ENCODE data around the gene HADH. TPM values are rescaled to one million over a fixed set of nuclear protein-coding genes. Genes with fewer than 3 reads are reported as not detected.
A peak's percentile ranks its signal among the peaks of the same experiment; 100 is the strongest.

The HADH gene
- total and polyA plus RNA-seq, 4 experiments from 2014 or later: 20.0 to 41.8 (median 27.9) TPM

- POLR2A ChIA-PET (ENCODE audit: partially characterized antibody): interaction anchor here (0.6 to 1.9 kb wide), 10 partner anchors 20 to 542 kb away, joined by 3 to 7 read pairs (median 4); no protein-coding TSS in a partner anchor
- CTCF ChIA-PET (ENCODE audit: partially characterized antibody): interaction anchor here (0.7 to 3.9 kb wide), 37 partner anchors 10 to 1401 kb away, joined by 3 to 55 read pairs (median 4); partner anchors contain the start of genes LEF1 and RPL34
- H3K27ac ChIP-seq (ENCODE audit: low read depth, low read length): no peak overlapping the region
- no peak overlapping the region for H3K4me3 ChIP-seq (ENCODE audit: low read length in 2 of 2)
- H3K27me3 ChIP-seq (ENCODE audit: insufficient read depth, low read length): no peaks in the 10 kb centered on the region
- H3K9me3 ChIP-seq (ENCODE audit: control insufficient read depth in 1 of 2, low read length in 2 of 2): no peaks in the 10 kb centered on the region
- intact Hi-C loops (cut with micrococcal nuclease): loop anchor here (1.0 to 2.0 kb wide), 7 partner anchors 126 to 543 kb away; no protein-coding TSS in a partner anchor
- Mint-ChIP-seq H3K27me3 (no peaks in the 10 kb centered on the region), H3K9me3 (no peaks in the 10 kb centered on the region), H3K36me3 (peaks cover 30 to 38% of the 10 kb centered on the region in 2 donors), H3K4me3 (peak overlapping the region in 2 of 8 donors; percentile 2 to 76), H3K27ac (peak overlapping the region in 6 of 7 donors; percentile 31 to 94 (median 82)), H3K4me1 (peaks cover 21 to 39% (median 24%) of the 10 kb centered on the region in 4 donors)
- DNase-seq: no peak
- H3K4me1 ChIP-seq (ENCODE audit: insufficient read depth, low read length): peaks cover 25% of the 10 kb centered on the region
- H3K36me3 ChIP-seq (ENCODE audit: insufficient read depth, low read length): peaks cover 9% of the 10 kb centered on the region
Observed at GRCh38 chr4:108029731-108030130, 40.0 kb downstream of the HADH start.

- peak overlapping the region in 5 of 8 donors; percentile 50 to 76 (median 56) for H3K4me3 Mint-ChIP-seq
- Histone ChIP-seq H3K27me3 (ENCODE audit: insufficient read depth, low read length) (no peaks in the 10 kb centered on the region), H3K27ac (ENCODE audit: low read depth, low read length) (no peak overlapping the region), H3K4me1 (ENCODE audit: insufficient read depth, low read length) (peaks cover 25% of the 10 kb centered on the region), H3K36me3 (ENCODE audit: insufficient read depth, low read length) (peaks cover 7% of the 10 kb centered on the region), H3K9me3 (ENCODE audit: control insufficient read depth in 1 of 2, low read length in 2 of 2) (no peaks in the 10 kb centered on the region), H3K4me3 (ENCODE audit: low read length in 2 of 2) (no peak overlapping the region)
- peak overlapping the region; percentile 31 to 94 (median 84) for H3K27ac Mint-ChIP-seq
- ChIA-PET POLR2A (ENCODE audit: partially characterized antibody) (interaction anchor here (0.9 to 1.9 kb wide), 9 partner anchors 42 to 542 kb away, joined by 3 to 7 read pairs (median 4); no protein-coding TSS in a partner anchor), CTCF (ENCODE audit: partially characterized antibody) (interaction anchor here (0.7 to 3.9 kb wide), 42 partner anchors 10 to 1401 kb away, joined by 3 to 55 read pairs (median 4); partner anchors contain the start of genes LEF1 and RPL34)
- intact Hi-C loops (cut with micrococcal nuclease): loop anchor here (1.0 to 2.0 kb wide), 7 partner anchors 125 to 542 kb away; no protein-coding TSS in a partner anchor
- peak; percentile 62 to 75 (median 70) for DNase-seq
- H3K36me3 Mint-ChIP-seq: peaks cover 31 to 37% of the 10 kb centered on the region in 2 donors
- peaks cover 21 to 40% (median 25%) of the 10 kb centered on the region in 4 donors for H3K4me1 Mint-ChIP-seq
- H3K9me3 Mint-ChIP-seq: no peaks in the 10 kb centered on the region
- H3K27me3 Mint-ChIP-seq: no peaks in the 10 kb centered on the region
Observed at GRCh38 chr4:108030332-108030731, 40.6 kb downstream of the HADH start.

- H3K9me3 ChIP-seq (ENCODE audit: control insufficient read depth in 1 of 2, low read length in 2 of 2): no peaks in the 10 kb centered on the region
- peaks cover 35% of the 10 kb centered on the region for H3K4me1 ChIP-seq (ENCODE audit: insufficient read depth, low read length)
- H3K4me3 ChIP-seq (ENCODE audit: low read length in 2 of 2): no peak overlapping the region
- ChIA-PET CTCF (ENCODE audit: partially characterized antibody) (interaction anchor here (1.0 to 5.7 kb wide), 20 partner anchors 12 to 554 kb away, joined by 3 to 32 read pairs (median 5); no protein-coding TSS in a partner anchor), POLR2A (ENCODE audit: partially characterized antibody) (interaction anchor here (1.1 to 1.9 kb wide), 4 partner anchors 56 to 541 kb away, joined by 3 to 5 read pairs (median 4); no protein-coding TSS in a partner anchor)
- Mint-ChIP-seq H3K36me3 (peaks cover 29 to 33% of the 10 kb centered on the region in 2 donors), H3K4me3 (no peak overlapping the region), H3K4me1 (peaks cover 26 to 49% (median 33%) of the 10 kb centered on the region in 4 donors), H3K9me3 (no peaks in the 10 kb centered on the region), H3K27ac (peak overlapping the region in 5 of 7 donors; percentile 29 to 90 (median 58)), H3K27me3 (no peaks in the 10 kb centered on the region)
- no peaks in the 10 kb centered on the region for H3K27me3 ChIP-seq (ENCODE audit: insufficient read depth, low read length)
- intact Hi-C loops (cut with micrococcal nuclease): loop anchor here (2.0 kb wide), 1 partner anchor 139 kb away; no protein-coding TSS in a partner anchor
- DNase-seq: no peak
- H3K27ac ChIP-seq (ENCODE audit: low read depth, low read length): no peak overlapping the region
- H3K36me3 ChIP-seq (ENCODE audit: insufficient read depth, low read length): peaks cover 7% of the 10 kb centered on the region
Observed at GRCh38 chr4:108031427-108032083, 41.9 kb downstream of the HADH start.

GRCh38 chr4:108033348-108033747 is 43.7 kb downstream of the HADH start:
- no peaks in the 10 kb centered on the region for H3K9me3 Mint-ChIP-seq
- no peak overlapping the region for H3K4me3 Mint-ChIP-seq
- no peak overlapping the region for H3K4me3 ChIP-seq (ENCODE audit: low read length in 2 of 2)
- H3K9me3 ChIP-seq (ENCODE audit: control insufficient read depth in 1 of 2, low read length in 2 of 2): no peaks in the 10 kb centered on the region
- H3K27ac Mint-ChIP-seq: peak overlapping the region in 1 of 7 donors; percentile 41
- no peak for DNase-seq
- H3K36me3 ChIP-seq (ENCODE audit: insufficient read depth, low read length): peaks cover 7% of the 10 kb centered on the region
- H3K36me3 Mint-ChIP-seq: peaks cover 14 to 23% of the 10 kb centered on the region in 2 donors
- no peaks in the 10 kb centered on the region for H3K27me3 Mint-ChIP-seq
- H3K27me3 ChIP-seq (ENCODE audit: insufficient read depth, low read length): no peaks in the 10 kb centered on the region
- no peak overlapping the region for H3K27ac ChIP-seq (ENCODE audit: low read depth, low read length)
- ChIA-PET POLR2A (ENCODE audit: partially characterized antibody) (no interaction called here), CTCF (ENCODE audit: partially characterized antibody) (interaction anchor here (1.4 to 5.7 kb wide), 4 partner anchors 14 to 539 kb away, joined by 3 to 29 read pairs (median 8); no protein-coding TSS in a partner anchor)
- peaks cover 38% of the 10 kb centered on the region for H3K4me1 ChIP-seq (ENCODE audit: insufficient read depth, low read length)
- intact Hi-C loops (cut with micrococcal nuclease): no loop called here
- H3K4me1 Mint-ChIP-seq: peaks cover 28 to 45% (median 33%) of the 10 kb centered on the region in 4 donors

- peaks cover 30% of the 10 kb centered on the region for H3K4me1 ChIP-seq (ENCODE audit: insufficient read depth, low read length)
- H3K4me1 Mint-ChIP-seq: peaks cover 20 to 37% (median 25%) of the 10 kb centered on the region in 4 donors
- peaks cover 7% of the 10 kb centered on the region for H3K36me3 ChIP-seq (ENCODE audit: insufficient read depth, low read length)
- H3K9me3 Mint-ChIP-seq: no peaks in the 10 kb centered on the region
- H3K4me3 ChIP-seq (ENCODE audit: low read length in 2 of 2): no peak overlapping the region
- DNase-seq: no peak
- peak overlapping the region in 3 of 7 donors; percentile 29 to 51 (median 46) for H3K27ac Mint-ChIP-seq
- no peaks in the 10 kb centered on the region for H3K27me3 ChIP-seq (ENCODE audit: insufficient read depth, low read length)
- no peaks in the 10 kb centered on the region for H3K27me3 Mint-ChIP-seq
- H3K4me3 Mint-ChIP-seq: peak overlapping the region in 1 of 8 donors; percentile 14
- intact Hi-C loops (cut with micrococcal nuclease): no loop called here
- peaks cover 14 to 18% of the 10 kb centered on the region in 2 donors for H3K36me3 Mint-ChIP-seq
- no peaks in the 10 kb centered on the region for H3K9me3 ChIP-seq (ENCODE audit: control insufficient read depth in 1 of 2, low read length in 2 of 2)
- ChIA-PET POLR2A (ENCODE audit: partially characterized antibody) (interaction anchor here (1.1 to 1.2 kb wide), 2 partner anchors 126 to 138 kb away, joined by 3 to 4 read pairs; no protein-coding TSS in a partner anchor), CTCF (ENCODE audit: partially characterized antibody) (interaction anchor here (1.1 to 5.7 kb wide), 4 partner anchors 15 to 537 kb away, joined by 3 to 29 read pairs (median 6); no protein-coding TSS in a partner anchor)
- no peak overlapping the region for H3K27ac ChIP-seq (ENCODE audit: low read depth, low read length)
Observed at GRCh38 chr4:108034565-108034964, 44.9 kb downstream of the HADH start.

- Mint-ChIP-seq H3K9me3 (no peaks in the 10 kb centered on the region), H3K4me1 (peaks cover 10 to 26% (median 15%) of the 10 kb centered on the region in 4 donors), H3K4me3 (peak overlapping the region in 5 of 8 donors; percentile 10 to 75 (median 41)), H3K27ac (peak overlapping the region in 6 of 7 donors; percentile 81 to 93 (median 88)), H3K27me3 (no peaks in the 10 kb centered on the region), H3K36me3 (peaks cover 14% of the 10 kb centered on the region in 2 donors)
- no peaks in the 10 kb centered on the region for H3K27me3 ChIP-seq (ENCODE audit: insufficient read depth, low read length)
- intact Hi-C loops (cut with micrococcal nuclease): loop anchor here (2.0 to 5.0 kb wide), 3 partner anchors 15 to 322 kb away; no protein-coding TSS in a partner anchor
- H3K27ac ChIP-seq (ENCODE audit: low read depth, low read length): peak overlapping the region; percentile 0
- peaks cover 7% of the 10 kb centered on the region for H3K36me3 ChIP-seq (ENCODE audit: insufficient read depth, low read length)
- ChIA-PET CTCF (ENCODE audit: partially characterized antibody) (interaction anchor here (0.6 to 5.7 kb wide), 6 partner anchors 16 to 1924 kb away, joined by 3 to 29 read pairs (median 3); no protein-coding TSS in a partner anchor), POLR2A (ENCODE audit: partially characterized antibody) (interaction anchor here (0.6 to 1.3 kb wide), 7 partner anchors 11 to 324 kb away, joined by 3 to 5 read pairs (median 3); no protein-coding TSS in a partner anchor)
- no peak for DNase-seq
- H3K4me3 ChIP-seq (ENCODE audit: low read length in 2 of 2): no peak overlapping the region
- peaks cover 18% of the 10 kb centered on the region for H3K4me1 ChIP-seq (ENCODE audit: insufficient read depth, low read length)
- H3K9me3 ChIP-seq (ENCODE audit: control insufficient read depth in 1 of 2, low read length in 2 of 2): no peaks in the 10 kb centered on the region
Observed at GRCh38 chr4:108035691-108036090, 46.0 kb downstream of the HADH start.

Data from CD4-positive, alpha-beta memory T cell (primary cell).